Testis (tissue), 2 donors: ENCODE results near the gene OLIG2.

ENCODE experiments used
- CTCF ChIP-seq, 3 experiments: fragments of 450-650 bp in 2 of 3; fragments of 200-600 bp in 1 of 3; sonication (generic) in 1 of 3; IDR thresholded peaks; one replicate each; pipeline ENCODE4 v1.5.1; 2016 to 2019; ENCODE audit warnings: antibody characterized with exemption in 3 of 3, mild to moderate bottlenecking in 2 of 3, moderate library complexity in 1 of 3
- POLR2A ChIP-seq: fragments of 450-650 bp; IDR thresholded peaks from one replicate; pipeline ENCODE4 v1.6.1; 2017; ENCODE audit warnings: antibody characterized with exemption, mild to moderate bottlenecking, moderate library complexity

- TF ChIP-seq CTCF (IDR thresholded peaks at IDR 0.05) (no peak), POLR2A (no peak)
These were observed 20.7 kb downstream of the OLIG2 start for GRCh38 chr21:33046455-33046854.
